ENCODE data around the gene CD207. TPM values are rescaled to one million over a fixed set of nuclear protein-coding genes. Genes with fewer than 3 reads are reported as not detected.
"Not testable (repeated sequence)": the region's sequence is repeated elsewhere in the genome, so short reads cannot be mapped to it uniquely, and the experiment has no call there.

The CD207 gene
- polyA plus RNA-seq, 4 donors: 0.10 to 0.97 (median 0.81) TPM; not detected in 1

DNA sequence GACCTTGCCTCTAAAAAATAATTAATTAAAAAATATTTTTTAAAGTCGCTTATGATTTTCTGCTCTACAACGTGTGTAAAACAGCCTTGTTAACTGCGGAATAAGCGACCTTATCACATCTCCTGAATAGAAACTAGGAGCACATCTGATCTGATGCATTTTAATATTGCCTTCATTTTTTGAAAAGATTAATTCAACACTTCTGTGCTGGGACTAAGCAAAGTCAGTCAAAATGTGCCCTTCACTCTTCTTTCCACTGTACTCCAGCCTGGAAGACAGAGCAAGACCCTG is 27.8 kb downstream of the CD207 start:
- Histone ChIP-seq H3K9me3 (ENCODE audit: control insufficient read depth in 2 of 2, insufficient read depth in 1 of 2, low read depth in 1 of 2, low read length in 1 of 2) (no peaks in the 10 kb centered on the region), H3K27ac (ENCODE audit: low read depth in 1 of 3, low read length in 2 of 3) (no peak overlapping the region), H3K4me1 (ENCODE audit: control insufficient read depth in 3 of 3, insufficient read depth in 2 of 3, low read depth in 1 of 3, low read length in 2 of 3) (no peaks in the 10 kb centered on the region), H3K27me3 (ENCODE audit: control insufficient read depth in 3 of 3, insufficient read depth in 3 of 3, low read length in 3 of 3) (no peaks in the 10 kb centered on the region), H3K36me3 (ENCODE audit: control insufficient read depth in 3 of 3, insufficient read depth in 2 of 3, low read depth in 1 of 3, low read length in 3 of 3) (no peaks in the 10 kb centered on the region), H3K4me3 (ENCODE audit: low read depth in 1 of 3, low read length in 3 of 3) (no peak overlapping the region)
- DNase-seq: no peak
- 89% methylated on average over 4 of the region's 4 CpGs for WGBS, 3 donors
- FAIRE-seq: no peak

DNA sequence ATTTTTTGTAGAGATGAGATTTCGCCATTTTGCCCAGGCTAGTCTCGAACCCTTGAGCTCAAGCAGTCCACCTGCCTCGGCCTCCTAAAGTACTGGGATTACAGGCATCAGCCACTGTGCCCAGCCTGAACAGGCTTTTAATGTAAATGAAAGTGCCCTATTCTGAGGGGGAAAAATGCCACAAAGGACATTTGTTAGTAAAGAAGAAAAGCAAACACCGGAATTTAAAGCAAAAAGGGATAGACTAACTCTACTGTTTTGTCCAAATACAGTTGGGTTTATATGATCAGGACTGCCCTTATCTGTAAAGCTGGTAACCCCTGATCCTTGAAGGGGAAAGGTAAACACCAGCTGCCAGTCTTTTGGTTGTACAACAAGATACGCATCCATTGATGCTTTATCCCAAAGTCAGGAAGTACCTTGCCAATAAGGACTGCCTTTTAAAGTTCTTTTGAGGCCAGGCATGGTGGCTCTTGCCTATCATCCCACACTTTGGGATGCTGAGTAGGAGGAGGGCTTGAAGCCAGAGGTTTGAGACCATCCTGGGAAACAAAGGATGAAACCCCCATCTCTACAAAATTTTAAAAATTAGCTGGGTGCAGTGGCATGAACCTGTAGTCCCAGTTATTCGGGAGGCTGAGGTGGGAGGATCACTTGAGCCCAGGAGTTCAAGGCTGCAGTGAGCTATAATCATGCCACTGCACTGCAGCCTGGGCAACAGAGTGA is 28.4 kb downstream of the CD207 start:
- Histone ChIP-seq H3K27ac (ENCODE audit: low read depth in 1 of 3, low read length in 2 of 3) (no peak overlapping the region), H3K4me3 (ENCODE audit: low read depth in 1 of 3, low read length in 3 of 3) (no peak overlapping the region), H3K27me3 (ENCODE audit: control insufficient read depth in 3 of 3, insufficient read depth in 3 of 3, low read length in 3 of 3) (no peaks in the 10 kb centered on the region), H3K9me3 (ENCODE audit: control insufficient read depth in 2 of 2, insufficient read depth in 1 of 2, low read depth in 1 of 2, low read length in 1 of 2) (no peaks in the 10 kb centered on the region), H3K36me3 (ENCODE audit: control insufficient read depth in 3 of 3, insufficient read depth in 2 of 3, low read depth in 1 of 3, low read length in 3 of 3) (no peaks in the 10 kb centered on the region), H3K4me1 (ENCODE audit: control insufficient read depth in 3 of 3, insufficient read depth in 2 of 3, low read depth in 1 of 3, low read length in 2 of 3) (no peaks in the 10 kb centered on the region)
- DNase-seq (no peak), FAIRE-seq (no peak)
- WGBS, 3 donors: 66 to 85% (median 73%) methylated on average over 6 of the region's 6 CpGs

DNA sequence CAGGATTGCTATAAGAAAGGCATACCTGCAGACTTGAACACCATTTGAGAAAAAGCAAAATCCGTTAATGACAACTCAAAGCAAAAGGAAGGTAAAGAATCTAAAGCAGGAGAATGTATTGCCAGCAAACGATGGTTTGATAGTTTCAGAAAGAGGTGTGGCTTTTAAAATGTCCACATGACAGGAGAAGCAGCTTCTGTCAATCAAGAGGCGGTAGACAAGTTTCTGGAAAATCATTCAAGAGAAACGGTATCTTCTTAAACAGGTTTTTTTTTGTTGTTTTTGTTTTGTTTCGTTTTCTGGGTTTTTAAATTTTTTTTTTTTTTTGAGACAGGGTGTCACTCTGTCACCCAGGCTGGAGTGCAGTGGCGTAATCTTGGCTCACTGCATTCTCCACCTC is 29.0 kb downstream of the CD207 start:
- 42 to 58% (median 45%) methylated on average over 6 of the region's 6 CpGs for WGBS, 3 donors
- no peaks in the 10 kb centered on the region for H3K27me3 ChIP-seq (ENCODE audit: control insufficient read depth in 3 of 3, insufficient read depth in 3 of 3, low read length in 3 of 3)
- FAIRE-seq (no peak), DNase-seq (no peak)
- no peak overlapping the region for H3K4me3 ChIP-seq (ENCODE audit: low read depth in 1 of 3, low read length in 3 of 3)
- H3K9me3 ChIP-seq (ENCODE audit: control insufficient read depth in 2 of 2, insufficient read depth in 1 of 2, low read depth in 1 of 2, low read length in 1 of 2): no peaks in the 10 kb centered on the region
- no peaks in the 10 kb centered on the region for H3K36me3 ChIP-seq (ENCODE audit: control insufficient read depth in 3 of 3, insufficient read depth in 2 of 3, low read depth in 1 of 3, low read length in 3 of 3)
- no peaks in the 10 kb centered on the region for H3K4me1 ChIP-seq (ENCODE audit: control insufficient read depth in 3 of 3, insufficient read depth in 2 of 3, low read depth in 1 of 3, low read length in 2 of 3)
- no peak overlapping the region for H3K27ac ChIP-seq (ENCODE audit: low read depth in 1 of 3, low read length in 2 of 3)

DNA sequence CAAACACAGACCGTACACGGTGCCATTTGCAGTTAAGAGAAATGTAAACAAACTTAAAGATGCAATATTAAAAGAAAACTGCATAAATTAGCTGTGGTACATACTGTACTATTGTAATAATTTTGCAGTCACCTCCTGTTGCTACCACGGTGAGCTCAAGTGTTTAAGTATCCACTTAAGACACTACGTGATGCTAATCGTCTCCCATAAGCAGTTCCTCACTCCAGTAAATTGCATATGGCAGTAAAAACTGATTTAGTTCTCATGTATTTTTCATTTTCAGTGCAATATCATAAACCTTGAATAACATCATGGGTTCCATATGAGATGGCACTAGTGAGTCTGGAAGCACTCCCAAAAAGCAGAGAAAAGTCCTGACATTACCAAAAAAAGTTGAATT is 29.6 kb downstream of the CD207 start:
- H3K27me3 ChIP-seq (ENCODE audit: control insufficient read depth in 3 of 3, insufficient read depth in 3 of 3, low read length in 3 of 3): no peaks in the 10 kb centered on the region
- H3K9me3 ChIP-seq (ENCODE audit: control insufficient read depth in 2 of 2, insufficient read depth in 1 of 2, low read depth in 1 of 2, low read length in 1 of 2): no peaks in the 10 kb centered on the region
- no peak overlapping the region for H3K4me3 ChIP-seq (ENCODE audit: low read depth in 1 of 3, low read length in 3 of 3)
- H3K27ac ChIP-seq (ENCODE audit: low read depth in 1 of 3, low read length in 2 of 3): no peak overlapping the region
- no peaks in the 10 kb centered on the region for H3K36me3 ChIP-seq (ENCODE audit: control insufficient read depth in 3 of 3, insufficient read depth in 2 of 3, low read depth in 1 of 3, low read length in 3 of 3)
- WGBS, 3 donors: 63 to 78% (median 69%) methylated on average over 5 of the region's 5 CpGs
- no peak for DNase-seq
- FAIRE-seq: no peak
- H3K4me1 ChIP-seq (ENCODE audit: control insufficient read depth in 3 of 3, insufficient read depth in 2 of 3, low read depth in 1 of 3, low read length in 2 of 3): no peaks in the 10 kb centered on the region

GRCh38 chr2:70801607-70802263 is 33.9 kb downstream of the CD207 start:
- no peaks in the 10 kb centered on the region for H3K4me1 ChIP-seq (ENCODE audit: control insufficient read depth in 3 of 3, insufficient read depth in 2 of 3, low read depth in 1 of 3, low read length in 2 of 3)
- H3K27ac ChIP-seq (ENCODE audit: low read depth in 1 of 3, low read length in 2 of 3): no peak overlapping the region
- FAIRE-seq: no peak
- no peaks in the 10 kb centered on the region for H3K36me3 ChIP-seq (ENCODE audit: control insufficient read depth in 3 of 3, insufficient read depth in 2 of 3, low read depth in 1 of 3, low read length in 3 of 3)
- no peak for DNase-seq
- 65 to 72% (median 67%) methylated on average over 10 of the region's 10 CpGs for WGBS, 3 donors
- H3K27me3 ChIP-seq (ENCODE audit: control insufficient read depth in 3 of 3, insufficient read depth in 3 of 3, low read length in 3 of 3): peaks cover 0 to 3% (median 0%) of the 10 kb centered on the region in 3 donors
- no peak overlapping the region for H3K4me3 ChIP-seq (ENCODE audit: low read depth in 1 of 3, low read length in 3 of 3)
- H3K9me3 ChIP-seq (ENCODE audit: control insufficient read depth in 2 of 2, insufficient read depth in 1 of 2, low read depth in 1 of 2, low read length in 1 of 2): no peaks in the 10 kb centered on the region

GRCh38 chr2:70799706-70800105 is 35.9 kb downstream of the CD207 start:
- DNase-seq (no peak), FAIRE-seq (no peak)
- H3K27ac ChIP-seq (ENCODE audit: low read depth in 1 of 3, low read length in 2 of 3): no peak overlapping the region
- no peaks in the 10 kb centered on the region for H3K36me3 ChIP-seq (ENCODE audit: control insufficient read depth in 3 of 3, insufficient read depth in 2 of 3, low read depth in 1 of 3, low read length in 3 of 3)
- H3K4me1 ChIP-seq (ENCODE audit: control insufficient read depth in 3 of 3, insufficient read depth in 2 of 3, low read depth in 1 of 3, low read length in 2 of 3): no peaks in the 10 kb centered on the region
- 83 to 96% (median 89%) methylated on average over 2 of the region's 2 CpGs for WGBS, 3 donors
- H3K9me3 ChIP-seq (ENCODE audit: control insufficient read depth in 2 of 2, insufficient read depth in 1 of 2, low read depth in 1 of 2, low read length in 1 of 2): no peaks in the 10 kb centered on the region
- peaks cover 0 to 8% (median 0%) of the 10 kb centered on the region in 3 donors for H3K27me3 ChIP-seq (ENCODE audit: control insufficient read depth in 3 of 3, insufficient read depth in 3 of 3, low read length in 3 of 3)
- no peak overlapping the region for H3K4me3 ChIP-seq (ENCODE audit: low read depth in 1 of 3, low read length in 3 of 3)

- H3K27ac ChIP-seq (ENCODE audit: low read depth in 1 of 3, low read length in 2 of 3); H3K4me1 ChIP-seq (ENCODE audit: control insufficient read depth in 3 of 3, insufficient read depth in 2 of 3, low read depth in 1 of 3, low read length in 2 of 3); H3K9me3 ChIP-seq (ENCODE audit: control insufficient read depth in 2 of 2, insufficient read depth in 1 of 2, low read depth in 1 of 2, low read length in 1 of 2); DNase-seq; H3K36me3 ChIP-seq (ENCODE audit: control insufficient read depth in 3 of 3, insufficient read depth in 2 of 3, low read depth in 1 of 3, low read length in 3 of 3); H3K4me3 ChIP-seq (ENCODE audit: low read depth in 1 of 3, low read length in 3 of 3); FAIRE-seq: not testable (repeated sequence)
- WGBS, 3 donors: 72 to 81% (median 79%) methylated on average over 3 of the region's 3 CpGs
- peaks cover 0 to 18% (median 6%) of the 10 kb centered on the region in 3 donors for H3K27me3 ChIP-seq (ENCODE audit: control insufficient read depth in 3 of 3, insufficient read depth in 3 of 3, low read length in 3 of 3)
Observed at GRCh38 chr2:70797996-70798395, 37.6 kb downstream of the CD207 start.

- FAIRE-seq: no peak
- no peak overlapping the region for H3K4me3 ChIP-seq (ENCODE audit: low read depth in 1 of 3, low read length in 3 of 3)
- 49 to 57% (median 56%) methylated on average over 2 of the region's 2 CpGs for WGBS, 3 donors
- DNase-seq: no peak
- H3K36me3 ChIP-seq (ENCODE audit: control insufficient read depth in 3 of 3, insufficient read depth in 2 of 3, low read depth in 1 of 3, low read length in 3 of 3): no peaks in the 10 kb centered on the region
- H3K4me1 ChIP-seq (ENCODE audit: control insufficient read depth in 3 of 3, insufficient read depth in 2 of 3, low read depth in 1 of 3, low read length in 2 of 3): no peaks in the 10 kb centered on the region
- no peaks in the 10 kb centered on the region for H3K9me3 ChIP-seq (ENCODE audit: control insufficient read depth in 2 of 2, insufficient read depth in 1 of 2, low read depth in 1 of 2, low read length in 1 of 2)
- no peak overlapping the region for H3K27ac ChIP-seq (ENCODE audit: low read depth in 1 of 3, low read length in 2 of 3)
- peaks cover 0 to 21% (median 6%) of the 10 kb centered on the region in 3 donors for H3K27me3 ChIP-seq (ENCODE audit: control insufficient read depth in 3 of 3, insufficient read depth in 3 of 3, low read length in 3 of 3)
Observed at GRCh38 chr2:70797506-70797905, 38.1 kb downstream of the CD207 start.

GRCh38 chr2:70796262-70796661 is 39.4 kb downstream of the CD207 start:
- H3K27me3 ChIP-seq (ENCODE audit: control insufficient read depth in 3 of 3, insufficient read depth in 3 of 3, low read length in 3 of 3): peaks cover 0 to 30% (median 11%) of the 10 kb centered on the region in 3 donors
- no peak overlapping the region for H3K4me3 ChIP-seq (ENCODE audit: low read depth in 1 of 3, low read length in 3 of 3)
- H3K4me1 ChIP-seq (ENCODE audit: control insufficient read depth in 3 of 3, insufficient read depth in 2 of 3, low read depth in 1 of 3, low read length in 2 of 3): no peaks in the 10 kb centered on the region
- no peak overlapping the region for H3K27ac ChIP-seq (ENCODE audit: low read depth in 1 of 3, low read length in 2 of 3)
- no peaks in the 10 kb centered on the region for H3K36me3 ChIP-seq (ENCODE audit: control insufficient read depth in 3 of 3, insufficient read depth in 2 of 3, low read depth in 1 of 3, low read length in 3 of 3)
- FAIRE-seq (no peak), DNase-seq (no peak)
- no peaks in the 10 kb centered on the region for H3K9me3 ChIP-seq (ENCODE audit: control insufficient read depth in 2 of 2, insufficient read depth in 1 of 2, low read depth in 1 of 2, low read length in 1 of 2)
- 72 to 83% (median 79%) methylated on average over 1 of the region's 1 CpG for WGBS, 3 donors

Measured in small intestine (tissue), 7 donors.